Measurements from ENCODE around the gene MED7. TPM values are rescaled to one million over a fixed set of nuclear protein-coding genes. Genes with fewer than 3 reads are reported as not detected.
A peak's percentile ranks its signal among the peaks of the same experiment; 100 is the strongest.

MED7 gene
- total and polyA plus RNA-seq, 2 of the 8 experiments (the other 6 are each of a cell fraction or from before 2014, with no cell fraction given) = 6.9 to 9.5 TPM

- Histone ChIP-seq H2BK120ac (replicated peaks; ENCODE audit: low read depth, low read length) (no peak within 1 kb of the TSS), H3K18ac (ENCODE audit: extremely low read depth, low read length) (no peak within 1 kb of the TSS), H4K5ac (ENCODE audit: insufficient read length, low read depth, low read length) (no peak within 1 kb of the TSS), H4K8ac (ENCODE audit: extremely low read depth, insufficient read depth, low read length) (no peak within 1 kb of the TSS), H3K9ac (replicated peaks in 1 of 4; ENCODE audit: extremely low read depth in 1 of 4, low read depth in 3 of 4, low read length in 3 of 4) (no peak within 1 kb of the TSS), H3K23ac (ENCODE audit: insufficient read length) (no peak within 1 kb of the TSS), H3K4me3 (ENCODE audit: extremely low read depth in 1 of 4, insufficient read depth in 2 of 4, low read depth in 3 of 4, low read length in 4 of 4) (no peak within 1 kb of the TSS), H2BK12ac (ENCODE audit: low read depth, low read length) (peak within 1 kb of the TSS; percentile 27; the same call in 1 of the 2 replicates), H2AFZ (ENCODE audit: low read length) (no peak within 1 kb of the TSS), H2BK5ac (ENCODE audit: low read depth, low read length) (no peak within 1 kb of the TSS), H2BK15ac (ENCODE audit: low read length) (no peak within 1 kb of the TSS), H4K91ac (replicated peaks; ENCODE audit: insufficient read length, low read length) (no peak within 1 kb of the TSS), H3K14ac (ENCODE audit: insufficient read length) (no peak within 1 kb of the TSS), H4K20me1 (replicated peaks in 1 of 2; ENCODE audit: control insufficient read depth in 1 of 2, insufficient read depth in 2 of 2, low read length in 2 of 2) (no peaks in the 10 kb centered on the region), H2BK20ac (ENCODE audit: low read length) (no peak within 1 kb of the TSS), H3K36me3 (ENCODE audit: control insufficient read depth in 2 of 4, insufficient read depth in 4 of 4, low read length in 3 of 4) (no peaks in the 10 kb centered on the region), H3K79me2 (ENCODE audit: control insufficient read depth in 1 of 2, insufficient read depth in 2 of 2, low read length in 2 of 2) (no peaks in the 10 kb centered on the region), H3K79me1 (ENCODE audit: low read depth, low read length) (no peaks in the 10 kb centered on the region), H3K56ac (replicated peaks; ENCODE audit: insufficient read length, low read depth, low read length) (no peak within 1 kb of the TSS), H3K4ac (replicated peaks; ENCODE audit: insufficient read length, low read depth, low read length) (no peak within 1 kb of the TSS), H3K27me3 (replicated peaks in 1 of 4; ENCODE audit: control insufficient read depth in 3 of 4, extremely low read depth in 1 of 4, insufficient read depth in 3 of 4, low read length in 3 of 4) (no peaks in the 10 kb centered on the region), H2AK5ac (ENCODE audit: low read depth, low read length) (no peak within 1 kb of the TSS), H3K4me2 (ENCODE audit: insufficient read depth in 1 of 2, low read depth in 2 of 2, low read length in 2 of 2) (no peak within 1 kb of the TSS), H3K9me3 (ENCODE audit: insufficient read depth in 2 of 2, low read depth in 1 of 2, low read length in 1 of 2) (no peaks in the 10 kb centered on the region), H3K23me2 (ENCODE audit: low read depth, low read length) (no peaks in the 10 kb centered on the region; the same call in 1 of the 2 replicates), H3K27ac (ENCODE audit: low read depth, low read length) (no peak within 1 kb of the TSS), H3K4me1 (replicated peaks in 1 of 4; ENCODE audit: control insufficient read depth in 3 of 4, insufficient read depth in 4 of 4, low read length in 3 of 4) (no peaks in the 10 kb centered on the region)
- ChIA-PET CTCF (ENCODE audit: partially characterized antibody) (interaction anchor here (0.9 to 2.1 kb wide), 4 partner anchors 10 to 19 kb away, joined by 3 to 9 read pairs (median 4); no protein-coding TSS in a partner anchor), POLR2A (ENCODE audit: partially characterized antibody) (no interaction called here)
- WGBS, 2 experiments (ENCODE audit: extremely low coverage in 1 of 2, insufficient coverage in 1 of 2, insufficient read length in 1 of 2, insufficient replicate concordance in 2 of 2, low coverage in 1 of 2, low lambda C conversion rate in 2 of 2, missing lambda C conversion rate in 1 of 2) = 87% methylated on average over 7 of the region's 7 CpGs; no CpG with 5 or more reads in 1 of the 2 experiments
- FAIRE-seq = no peak
- DNase-seq (ENCODE audit: low read depth in 1 of 2, low spot score in 2 of 2) = no peak
- TF ChIP-seq CHD1 (IDR thresholded peaks at IDR 0.05; ENCODE audit: low read depth, low read length) (no peak), EGR1 (IDR thresholded peaks at IDR 0.05; ENCODE audit: borderline replicate concordance, low read depth, low read length) (no peak), BRCA1 (IDR thresholded peaks at IDR 0.05; ENCODE audit: low read depth, low read length) (no peak), POLR2AphosphoS5 (IDR thresholded peaks at IDR 0.05; ENCODE audit: low read depth, low read length) (no peak), USF2 (IDR thresholded peaks at IDR 0.05; ENCODE audit: low read length) (no peak), SIN3A (conservative IDR thresholded peaks at IDR 0.05 in 1 of 2, IDR thresholded peaks at IDR 0.05 in 1 of 2; ENCODE audit: low read depth in 1 of 2, low read length in 2 of 2) (no peak), PHF8 (conservative IDR thresholded peaks at IDR 0.05; ENCODE audit: low read depth, low read length) (no peak), RAD21 (IDR thresholded peaks at IDR 0.05 in 1 of 2, conservative IDR thresholded peaks at IDR 0.05 in 1 of 2; ENCODE audit: low read depth in 2 of 2, low read length in 2 of 2) (no peak)
These were observed 23.8 kb upstream of the MED7 start, which contains the start of gene GARIN3 for GRCh38 chr5:157166214-157167213. Gene GARIN3 (minus strand): TSS chr5:157166264. CDS start chr5:157166168, 96 bp downstream.
